ENCODE measurements around the gene CARHSP1. TPM values are rescaled to one million over a fixed set of nuclear protein-coding genes. Genes with fewer than 3 reads are reported as not detected.

The CARHSP1 gene
- total RNA-seq, 1 experiment from 2014 or later = 79.7 TPM

- peaks cover 39 to 46% of the 10 kb centered on the region in 2 experiments for H3K4me1 ChIP-seq (ENCODE audit: control insufficient read depth in 1 of 2, insufficient read depth in 2 of 2, low read length in 2 of 2)
- ChIA-PET CTCF (no interaction called here), POLR2A (no interaction called here), RAD21 (ENCODE audit: low non-redundant PET in 1 of 2, low total read pairs in 2 of 2, uncharacterized antibody in 2 of 2, unreplicated experiment in 2 of 2) (no interaction called here)
- H3K27ac ChIP-seq (ENCODE audit: low read depth, low read length) = peak overlapping the region; percentile 45; the same call in 1 of the 2 replicates
- H3K4me3 ChIP-seq (replicated peaks in 1 of 2; ENCODE audit: low read depth in 1 of 2, low read length in 2 of 2) = no peak overlapping the region
- intact Hi-C loops (cut with micrococcal nuclease) = no loop called here
- H3K9me2 ChIP-seq (ENCODE audit: insufficient read depth) = no peaks in the 10 kb centered on the region
- H3K4me2 ChIP-seq (ENCODE audit: low read length) = no peak overlapping the region
- no peak overlapping the region for H3K9ac ChIP-seq (ENCODE audit: low read length)
- H3K27me3 ChIP-seq (ENCODE audit: insufficient read depth, low read length) = no peaks in the 10 kb centered on the region
- H3K36me3 ChIP-seq (ENCODE audit: control insufficient read depth in 1 of 2, insufficient read depth in 2 of 2, low read length in 2 of 2) = peaks cover 2 to 8% of the 10 kb centered on the region in 2 experiments; a peak in 2 of 4 replicates
- BruUV-seq (replicated peaks) = no TSS peak
- H4K20me1 ChIP-seq (ENCODE audit: insufficient read depth) = no peaks in the 10 kb centered on the region; the same call in 1 of the 2 replicates
- ATAC-seq (no peak), DNase-seq (ENCODE audit: low read depth, low spot score) (no peak)
- TF ChIP-seq CBX3 (IDR thresholded peaks at IDR 0.05; ENCODE audit: low read depth) = no peak
- TF ChIP-seq YY1 (IDR thresholded peaks at IDR 0.05; ENCODE audit: extremely low read depth, insufficient replicate concordance, low read depth, low read length) = no peak
- no peak for TF ChIP-seq ATF3 (IDR thresholded peaks at IDR 0.05)
- H3K9me3 ChIP-seq (ENCODE audit: control insufficient read depth in 1 of 2, insufficient read depth in 1 of 2, low read depth in 1 of 2, low read length in 2 of 2) = no peaks in the 10 kb centered on the region
- H3K79me2 ChIP-seq (ENCODE audit: insufficient read depth, low read length) = peaks cover 91% of the 10 kb centered on the region
- H2AFZ ChIP-seq (ENCODE audit: low read depth, low read length, poor library complexity, severe bottlenecking) = no peak overlapping the region
Measured at GRCh38 chr16:8862309-8863130, 6.3 kb downstream of the CARHSP1 start.

GRCh38 chr16:8861563-8862308, 7.1 kb downstream of the CARHSP1 start:
- Histone ChIP-seq H4K20me1 (ENCODE audit: insufficient read depth) (no peaks in the 10 kb centered on the region; the same call in 1 of the 2 replicates), H3K36me3 (ENCODE audit: control insufficient read depth in 1 of 2, insufficient read depth in 2 of 2, low read length in 2 of 2) (peaks cover 5 to 10% of the 10 kb centered on the region in 2 experiments), H3K79me2 (ENCODE audit: insufficient read depth, low read length) (peaks cover 83% of the 10 kb centered on the region), H3K4me1 (ENCODE audit: control insufficient read depth in 1 of 2, insufficient read depth in 2 of 2, low read length in 2 of 2) (peaks cover 33 to 38% of the 10 kb centered on the region in 2 experiments), H3K4me3 (replicated peaks in 1 of 2; ENCODE audit: low read depth in 1 of 2, low read length in 2 of 2) (no peak overlapping the region), H3K9me2 (ENCODE audit: insufficient read depth) (no peaks in the 10 kb centered on the region), H3K9me3 (ENCODE audit: control insufficient read depth in 1 of 2, insufficient read depth in 1 of 2, low read depth in 1 of 2, low read length in 2 of 2) (no peaks in the 10 kb centered on the region), H3K27me3 (ENCODE audit: insufficient read depth, low read length) (no peaks in the 10 kb centered on the region), H2AFZ (ENCODE audit: low read depth, low read length, poor library complexity, severe bottlenecking) (no peak overlapping the region), H3K27ac (ENCODE audit: low read depth, low read length) (no peak overlapping the region; the same call in 1 of the 2 replicates), H3K9ac (ENCODE audit: low read length) (no peak overlapping the region), H3K4me2 (ENCODE audit: low read length) (no peak overlapping the region)
- ChIA-PET RAD21 (ENCODE audit: low non-redundant PET in 1 of 2, low total read pairs in 2 of 2, uncharacterized antibody in 2 of 2, unreplicated experiment in 2 of 2) (no interaction called here), CTCF (no interaction called here), POLR2A (no interaction called here)
- BruUV-seq (replicated peaks) = no TSS peak
- DNase-seq (ENCODE audit: low read depth, low spot score) = no peak
- ATAC-seq = no peak
- no peak for TF ChIP-seq ZNF274 (IDR thresholded peaks at IDR 0.05; ENCODE audit: low read depth, low read length)
- TF ChIP-seq MAX (IDR thresholded peaks at IDR 0.05) = 0 out of 2 replicates have a peak, but pooled peaks have one; percentile 17
- TF ChIP-seq YY1 (IDR thresholded peaks at IDR 0.05; ENCODE audit: extremely low read depth, insufficient replicate concordance, low read depth, low read length) = no peak
- no peak for TF ChIP-seq POLR2AphosphoS5 (IDR thresholded peaks at IDR 0.05; ENCODE audit: low read depth, low read length)
- no peak for TF ChIP-seq FOSL1 (IDR thresholded peaks at IDR 0.05; ENCODE audit: low read depth)
- no peak for TF ChIP-seq CTCF (IDR thresholded peaks at IDR 0.05 in 2 of 3, conservative IDR thresholded peaks at IDR 0.05 in 1 of 3; ENCODE audit: borderline replicate concordance in 1 of 3, insufficient read depth in 1 of 3, low read depth in 2 of 3, low read length in 2 of 3)
- intact Hi-C loops (cut with micrococcal nuclease) = no loop called here
